Activated naive CD8-positive, alpha-beta T cell treated with anti-CD3 and anti-CD28 coated beads for 36 hours (primary cell): ENCODE results near the gene DSCAML1. TPM values are rescaled to one million over a fixed set of nuclear protein-coding genes. Genes with fewer than 3 reads are reported as not detected.

Experiments
- DNase-seq: peaks from one replicate; pipeline ENCODE4 v3.0.0; 2021
- H3K27ac Mint-ChIP-seq: one replicate; pipeline ENCODE4 v1.8.0; 2022; ENCODE audit warnings: mild to moderate bottlenecking, moderate library complexity, mixed read lengths
- H3K27me3 Mint-ChIP-seq: one replicate; pipeline ENCODE4 v1.8.0; 2022; ENCODE audit warnings: mild to moderate bottlenecking, mixed read lengths
- H3K36me3 Mint-ChIP-seq: one replicate; pipeline ENCODE4 v1.8.0; 2021; ENCODE audit warnings: mild to moderate bottlenecking, mixed read lengths
- H3K4me1 Mint-ChIP-seq: one replicate; pipeline ENCODE4 v1.8.0; 2021; ENCODE audit warnings: mixed read lengths
- H3K4me3 Mint-ChIP-seq: one replicate; pipeline ENCODE4 v1.8.0; 2022; ENCODE audit warnings: mild to moderate bottlenecking, moderate library complexity, mixed read lengths
- H3K9me3 Mint-ChIP-seq: one replicate; pipeline ENCODE4 v1.8.0; 2022; ENCODE audit warnings: mixed read lengths
- total RNA-seq, 2 experiments: library from RNA; stranded (reverse); gene quantifications; one replicate each; pipeline ENCODE4 v1.2.3, GENCODE V29; 2021

DSCAML1 gene
- total RNA-seq, 2 experiments from 2014 or later: 0.87 to 0.94 TPM

GRCh38 chr11:117583063-117583801 lies 213.8 kb downstream of the DSCAML1 start:
- no peak overlapping the region for H3K27ac Mint-ChIP-seq
- H3K4me1 Mint-ChIP-seq: no peaks in the 10 kb centered on the region
- no peaks in the 10 kb centered on the region for H3K27me3 Mint-ChIP-seq
- DNase-seq: no peak
- H3K9me3 Mint-ChIP-seq: no peaks in the 10 kb centered on the region
- H3K4me3 Mint-ChIP-seq: no peak overlapping the region
- no peaks in the 10 kb centered on the region for H3K36me3 Mint-ChIP-seq

DNA sequence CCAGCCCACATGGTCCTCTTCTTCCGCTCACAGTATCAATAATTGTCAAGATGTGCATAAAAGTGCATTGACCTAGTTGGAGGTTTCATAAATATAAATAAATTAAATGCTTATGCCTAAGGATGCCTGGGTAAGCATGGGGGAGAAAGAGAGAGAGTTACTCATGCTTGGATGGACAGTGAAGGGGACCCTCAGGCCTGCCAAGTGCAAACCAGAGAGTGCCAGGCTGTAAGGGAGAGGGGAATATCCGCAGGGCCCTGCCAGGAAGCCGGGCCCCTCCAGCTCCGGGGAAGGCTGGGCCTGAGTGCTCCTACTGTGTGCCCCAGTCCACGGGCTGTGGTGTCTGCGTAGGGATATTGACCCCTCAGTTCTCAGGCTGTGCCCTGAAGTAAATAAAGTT lies 214.6 kb downstream of the DSCAML1 start:
- no peak for DNase-seq
- no peak overlapping the region for H3K27ac Mint-ChIP-seq
- H3K36me3 Mint-ChIP-seq: no peaks in the 10 kb centered on the region
- no peaks in the 10 kb centered on the region for H3K4me1 Mint-ChIP-seq
- H3K9me3 Mint-ChIP-seq: no peaks in the 10 kb centered on the region
- H3K27me3 Mint-ChIP-seq: no peaks in the 10 kb centered on the region
- no peak overlapping the region for H3K4me3 Mint-ChIP-seq

DNA sequence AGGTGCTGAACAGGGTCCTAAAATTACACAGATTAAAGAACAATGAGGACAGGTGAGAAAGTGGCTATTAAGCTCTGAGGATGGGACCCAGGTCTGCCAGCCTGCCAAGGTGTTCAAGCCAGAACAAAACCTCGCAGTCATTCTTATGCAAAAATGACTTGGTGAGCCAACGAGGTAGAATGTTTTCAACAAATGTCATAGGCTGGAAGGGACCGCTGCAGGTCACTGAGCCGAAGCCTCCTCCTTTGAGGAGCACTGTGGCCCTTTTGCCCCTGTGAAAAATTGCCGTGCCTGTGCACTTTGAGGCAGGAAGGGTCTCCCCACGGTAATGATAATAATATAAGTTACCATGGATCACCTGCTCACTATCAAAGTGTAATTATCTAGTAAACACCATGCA lies 216.2 kb downstream of the DSCAML1 start:
- Mint-ChIP-seq H3K36me3 (no peaks in the 10 kb centered on the region), H3K4me1 (no peaks in the 10 kb centered on the region), H3K9me3 (no peaks in the 10 kb centered on the region), H3K4me3 (no peak overlapping the region), H3K27ac (no peak overlapping the region), H3K27me3 (no peaks in the 10 kb centered on the region)
- DNase-seq: no peak

- Mint-ChIP-seq H3K27me3 (no peaks in the 10 kb centered on the region), H3K36me3 (no peaks in the 10 kb centered on the region), H3K4me1 (no peaks in the 10 kb centered on the region), H3K4me3 (no peak overlapping the region), H3K9me3 (no peaks in the 10 kb centered on the region), H3K27ac (no peak overlapping the region)
- no peak for DNase-seq
These were observed 217.9 kb downstream of the DSCAML1 start for GRCh38 chr11:117579161-117579560.

DNA sequence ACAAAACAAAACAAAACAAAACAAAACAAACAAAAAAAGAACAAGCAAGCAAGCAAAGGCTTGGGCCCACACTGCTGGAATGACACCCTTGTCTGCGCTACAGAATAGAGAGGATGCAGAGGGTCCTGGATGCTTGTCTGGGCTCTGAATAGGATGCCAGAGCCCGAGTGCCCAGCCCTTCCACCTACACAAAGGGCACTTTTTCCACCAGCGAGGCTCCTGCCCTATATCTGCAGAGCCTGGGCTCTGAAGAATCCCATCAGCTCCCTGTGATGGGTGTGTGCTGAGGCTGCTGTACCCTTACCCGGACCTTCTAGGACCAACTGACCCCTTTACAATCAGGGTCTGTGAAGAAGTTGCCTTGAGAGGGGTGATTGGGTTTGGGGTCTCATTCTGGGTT lies 221.2 kb downstream of the DSCAML1 start:
- Mint-ChIP-seq H3K27ac (no peak overlapping the region), H3K4me3 (no peak overlapping the region), H3K36me3 (no peaks in the 10 kb centered on the region), H3K9me3 (no peaks in the 10 kb centered on the region), H3K27me3 (no peaks in the 10 kb centered on the region), H3K4me1 (peaks cover 4% of the 10 kb centered on the region)
- no peak for DNase-seq

DNA sequence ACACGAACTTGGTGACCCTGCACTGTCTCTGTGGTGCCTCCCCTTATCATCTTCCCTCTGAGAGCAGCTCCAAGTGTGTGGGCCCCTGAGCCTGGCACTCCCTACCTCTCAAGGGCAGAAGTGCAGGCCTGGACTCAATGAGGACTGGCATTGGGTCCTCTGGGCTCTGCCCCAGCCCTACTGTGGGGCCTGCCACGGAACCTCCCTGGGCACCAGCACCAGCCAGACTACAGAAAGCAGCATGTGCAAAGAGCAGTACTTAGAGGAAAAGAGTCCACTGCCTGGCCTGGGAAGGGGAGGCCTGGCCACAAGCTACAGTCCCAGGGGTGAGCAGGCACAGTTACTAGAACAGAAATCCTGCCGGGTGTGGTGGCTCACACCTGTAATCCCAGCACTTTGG lies 222.5 kb downstream of the DSCAML1 start:
- no peak overlapping the region for H3K27ac Mint-ChIP-seq
- peaks cover 4% of the 10 kb centered on the region for H3K4me1 Mint-ChIP-seq
- no peaks in the 10 kb centered on the region for H3K27me3 Mint-ChIP-seq
- no peaks in the 10 kb centered on the region for H3K36me3 Mint-ChIP-seq
- H3K9me3 Mint-ChIP-seq: no peaks in the 10 kb centered on the region
- no peak overlapping the region for H3K4me3 Mint-ChIP-seq
- no peak for DNase-seq

DNA sequence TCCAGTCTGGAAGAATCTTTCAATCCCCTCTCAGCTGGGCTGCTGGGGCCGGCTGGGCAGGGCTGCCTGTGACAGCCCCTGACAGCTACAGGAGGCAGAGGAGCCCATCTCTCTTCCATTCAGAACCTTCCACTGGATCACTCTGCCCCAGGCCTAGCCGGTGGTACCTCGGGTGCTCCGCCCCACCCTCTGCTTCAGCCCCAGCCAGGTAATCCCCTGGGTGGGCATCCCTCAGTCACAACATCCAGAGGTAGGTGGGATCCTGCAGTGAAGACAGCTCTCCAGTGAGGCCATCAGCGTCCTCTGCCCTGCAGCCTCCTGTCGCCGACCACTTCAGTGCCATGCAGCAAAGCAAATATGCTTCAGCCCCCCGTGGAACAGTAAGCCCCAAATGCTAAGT lies 223.7 kb downstream of the DSCAML1 start:
- no peak for DNase-seq
- H3K27ac Mint-ChIP-seq: no peak overlapping the region
- H3K36me3 Mint-ChIP-seq: no peaks in the 10 kb centered on the region
- no peaks in the 10 kb centered on the region for H3K9me3 Mint-ChIP-seq
- peaks cover 4% of the 10 kb centered on the region for H3K4me1 Mint-ChIP-seq
- H3K27me3 Mint-ChIP-seq: no peaks in the 10 kb centered on the region
- H3K4me3 Mint-ChIP-seq: no peak overlapping the region

GRCh38 chr11:117572671-117573070 lies 224.3 kb downstream of the DSCAML1 start:
- H3K27ac Mint-ChIP-seq: no peak overlapping the region
- no peaks in the 10 kb centered on the region for H3K27me3 Mint-ChIP-seq
- H3K36me3 Mint-ChIP-seq: no peaks in the 10 kb centered on the region
- H3K4me1 Mint-ChIP-seq: peaks cover 4% of the 10 kb centered on the region
- no peak overlapping the region for H3K4me3 Mint-ChIP-seq
- DNase-seq: no peak
- no peaks in the 10 kb centered on the region for H3K9me3 Mint-ChIP-seq

- no peak overlapping the region for H3K27ac Mint-ChIP-seq
These were observed 224.9 kb downstream of the DSCAML1 start for GRCh38 chr11:117572129-117572528.

GRCh38 chr11:117570701-117571100 lies 226.3 kb downstream of the DSCAML1 start:
- Mint-ChIP-seq H3K27me3 (no peaks in the 10 kb centered on the region), H3K4me1 (peaks cover 4% of the 10 kb centered on the region), H3K9me3 (no peaks in the 10 kb centered on the region), H3K36me3 (no peaks in the 10 kb centered on the region), H3K4me3 (no peak overlapping the region), H3K27ac (no peak overlapping the region)
- no peak for DNase-seq

More at GRCh38 chr11:117572129-117572528, 224.9 kb downstream of the DSCAML1 start:
- no peaks in the 10 kb centered on the region for H3K27me3 Mint-ChIP-seq
- H3K4me1 Mint-ChIP-seq: peaks cover 4% of the 10 kb centered on the region
- H3K9me3 Mint-ChIP-seq: no peaks in the 10 kb centered on the region
- DNase-seq: no peak
- H3K4me3 Mint-ChIP-seq: no peak overlapping the region
- H3K36me3 Mint-ChIP-seq: no peaks in the 10 kb centered on the region

- Mint-ChIP-seq H3K4me1 (peaks cover 4% of the 10 kb centered on the region), H3K27ac (no peak overlapping the region), H3K4me3 (no peak overlapping the region), H3K36me3 (no peaks in the 10 kb centered on the region), H3K27me3 (no peaks in the 10 kb centered on the region), H3K9me3 (no peaks in the 10 kb centered on the region)
- DNase-seq: no peak
These were observed 227.1 kb downstream of the DSCAML1 start for GRCh38 chr11:117569911-117570310.

DNA sequence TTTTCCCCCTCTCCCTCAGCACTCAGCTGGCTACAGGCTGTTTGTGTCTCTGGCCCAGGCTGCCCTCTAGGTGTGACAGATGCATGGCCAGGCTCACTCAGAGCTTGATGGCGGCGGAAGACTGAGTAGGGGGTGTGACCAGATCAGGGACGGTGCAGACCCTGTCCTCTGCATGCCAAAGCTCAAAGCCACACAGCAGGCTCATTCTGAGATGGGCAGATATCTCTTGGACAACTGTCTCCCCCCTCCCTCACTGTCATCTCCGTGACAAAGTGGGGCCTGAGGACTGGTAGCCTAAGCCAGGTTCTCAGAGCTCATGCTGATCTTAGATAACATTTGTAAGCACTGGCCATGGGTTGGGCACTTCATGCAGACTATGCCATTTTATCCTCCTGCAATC lies 231.3 kb downstream of the DSCAML1 start:
- H3K36me3 Mint-ChIP-seq: no peaks in the 10 kb centered on the region
- H3K4me1 Mint-ChIP-seq: no peaks in the 10 kb centered on the region
- H3K4me3 Mint-ChIP-seq: no peak overlapping the region
- H3K27me3 Mint-ChIP-seq: no peaks in the 10 kb centered on the region
- no peaks in the 10 kb centered on the region for H3K9me3 Mint-ChIP-seq
- no peak overlapping the region for H3K27ac Mint-ChIP-seq
- DNase-seq: no peak

DNA sequence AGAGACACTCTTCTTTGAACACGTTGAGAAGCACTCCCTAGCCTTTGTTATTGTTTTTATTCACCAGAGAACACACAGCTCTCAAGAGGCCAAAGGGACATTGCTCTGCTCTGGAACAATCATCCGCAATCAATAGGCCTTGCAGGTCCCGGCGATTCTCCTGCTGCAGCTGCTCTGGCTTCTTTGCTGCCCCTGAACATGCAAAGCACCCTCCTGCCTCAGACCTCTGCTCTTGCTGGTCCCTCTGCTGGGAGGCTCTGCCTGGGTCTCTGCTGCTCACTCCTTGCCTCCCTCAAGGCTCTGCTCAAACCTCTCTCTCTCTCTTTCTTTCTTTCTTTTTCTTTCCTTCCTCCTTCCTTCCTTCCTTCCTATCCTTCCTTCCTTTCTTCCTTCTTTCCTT lies 232.7 kb downstream of the DSCAML1 start:
- H3K27me3 Mint-ChIP-seq: no peaks in the 10 kb centered on the region
- H3K36me3 Mint-ChIP-seq: no peaks in the 10 kb centered on the region
- no peak overlapping the region for H3K27ac Mint-ChIP-seq
- H3K9me3 Mint-ChIP-seq: no peaks in the 10 kb centered on the region
- H3K4me1 Mint-ChIP-seq: no peaks in the 10 kb centered on the region
- DNase-seq: no peak
- H3K4me3 Mint-ChIP-seq: no peak overlapping the region

DNA sequence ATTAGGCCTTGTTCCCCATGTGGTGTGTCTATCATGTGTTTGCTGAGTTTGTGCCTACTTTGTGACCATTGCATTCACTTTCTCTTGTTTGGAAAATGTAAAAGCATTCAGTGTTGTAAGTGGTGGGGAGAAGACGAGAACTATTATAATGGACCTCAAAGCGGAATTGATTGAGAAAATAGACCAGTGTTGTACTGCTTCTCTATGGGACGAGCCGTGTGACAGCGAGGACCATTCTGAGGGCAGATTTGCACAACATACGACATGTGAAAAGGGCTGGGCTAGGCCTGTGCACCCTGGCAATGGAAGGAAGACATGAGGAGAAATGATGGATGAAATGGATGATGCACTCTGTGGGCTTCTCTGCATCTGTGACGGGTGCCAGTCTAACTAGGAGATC lies 233.5 kb downstream of the DSCAML1 start:
- H3K9me3 Mint-ChIP-seq: no peaks in the 10 kb centered on the region
- no peak overlapping the region for H3K4me3 Mint-ChIP-seq
- no peaks in the 10 kb centered on the region for H3K27me3 Mint-ChIP-seq
- no peak for DNase-seq
- H3K36me3 Mint-ChIP-seq: no peaks in the 10 kb centered on the region
- H3K27ac Mint-ChIP-seq: no peak overlapping the region
- H3K4me1 Mint-ChIP-seq: no peaks in the 10 kb centered on the region

GRCh38 chr11:117562136-117562535 lies 234.9 kb downstream of the DSCAML1 start:
- H3K4me1 Mint-ChIP-seq: no peaks in the 10 kb centered on the region

GRCh38 chr11:117560780-117561530 lies 236.1 kb downstream of the DSCAML1 start:
- DNase-seq: no peak
- Mint-ChIP-seq H3K27me3 (no peaks in the 10 kb centered on the region), H3K36me3 (no peaks in the 10 kb centered on the region), H3K4me3 (no peak overlapping the region), H3K27ac (no peak overlapping the region), H3K9me3 (no peaks in the 10 kb centered on the region), H3K4me1 (no peaks in the 10 kb centered on the region)

More at GRCh38 chr11:117562136-117562535, 234.9 kb downstream of the DSCAML1 start:
- Mint-ChIP-seq H3K27me3 (no peaks in the 10 kb centered on the region), H3K36me3 (no peaks in the 10 kb centered on the region), H3K4me3 (no peak overlapping the region), H3K9me3 (no peaks in the 10 kb centered on the region), H3K27ac (no peak overlapping the region)
- no peak for DNase-seq
